GM12891 (cell line): ENCODE measurements around the gene ZNF692.

Source experiments
- PAX5 ChIP-seq: IDR thresholded peaks from 2 replicates; pipeline ENCODE4 v1.6.1; 2011; ENCODE audit warnings: low read length, moderate library complexity, mild to moderate bottlenecking; ENCODE audit not compliant: insufficient read depth, severe bottlenecking
- POLR2A ChIP-seq: IDR thresholded peaks from 2 replicates; pipeline ENCODE4 v1.6.1; 2011; ENCODE audit warnings: low read depth, low read length, control low read depth
- POLR2AphosphoS5 ChIP-seq: IDR thresholded peaks from 2 replicates; pipeline ENCODE4 v1.6.1; 2011; ENCODE audit warnings: low read depth, low read length, control low read depth
- POU2F2 ChIP-seq: IDR thresholded peaks from 2 replicates; pipeline ENCODE4 v1.6.1; 2011; ENCODE audit warnings: low read depth, mild to moderate bottlenecking, control low read depth, low read length, moderate library complexity
- SPI1 ChIP-seq: IDR thresholded peaks from 2 replicates; pipeline ENCODE4 v1.6.1; 2011; ENCODE audit warnings: low read depth, low read length, control low read depth
- TAF1 ChIP-seq: IDR thresholded peaks from 2 replicates; pipeline ENCODE4 v1.6.1; 2011; ENCODE audit warnings: low read depth, low read length, control low read depth

GRCh38 chr1:248828845-248829244 lies 30.0 kb downstream of the ZNF692 start:
- TF ChIP-seq POLR2A (no peak), TAF1 (no peak), POLR2AphosphoS5 (no peak), SPI1 (no peak), PAX5 (no peak), POU2F2 (no peak)
